HUES64 (cell line): ENCODE data around the gene AMPD3.

ENCODE experiments used
- H3K27ac ChIP-seq: 2 replicates; pipeline ENCODE4 v1.7.0; 2013; ENCODE audit warnings: low read depth, low read length, inconsistent platforms
- H3K27me3 ChIP-seq: 2 replicates; pipeline ENCODE4 v1.6.1; 2013; ENCODE audit warnings: mild to moderate bottlenecking, low read length; ENCODE audit not compliant: insufficient read depth
- H3K36me3 ChIP-seq: 2 replicates; pipeline ENCODE4 v1.6.1; 2013; ENCODE audit warnings: mild to moderate bottlenecking, low read length; ENCODE audit not compliant: insufficient read depth
- H3K4me1 ChIP-seq: 2 replicates; pipeline ENCODE4 v1.6.1; 2013; ENCODE audit warnings: mild to moderate bottlenecking, low read length, moderate library complexity; ENCODE audit not compliant: insufficient read depth
- H3K4me3 ChIP-seq: 2 replicates; pipeline ENCODE4 v1.5.1; 2013; ENCODE audit warnings: mild to moderate bottlenecking, low read length, moderate library complexity
- H3K9ac ChIP-seq: 2 replicates; pipeline ENCODE4 v1.6.1; 2013; ENCODE audit warnings: mild to moderate bottlenecking, low read depth, low read length
- H3K9me3 ChIP-seq: 2 replicates; pipeline ENCODE4 v1.6.1; 2013; ENCODE audit warnings: low read depth, low read length; ENCODE audit not compliant: insufficient read depth
- WGBS: fragments of 150-250, 120-280 bp; methylation state at CpG from one replicate; pipeline ENCODE4 v1.1.7; 2013; ENCODE audit warnings: missing lambda C conversion rate; 5-methylcytosine and 5-hydroxymethylcytosine counted together

The AMPD3 gene

GRCh38 chr11:10439351-10439750, 15.7 kb upstream of the AMPD3 start:
- peaks cover 6% of the 10 kb centered on the region; the same call in 1 of the 2 replicates for H3K4me1 ChIP-seq
- no peak overlapping the region for H3K9ac ChIP-seq
- H3K4me3 ChIP-seq, result no peak overlapping the region
- H3K27me3 ChIP-seq, result no peaks in the 10 kb centered on the region
- H3K9me3 ChIP-seq, result no peaks in the 10 kb centered on the region
- H3K27ac ChIP-seq, result no peak overlapping the region
- 97% methylated on average over 2 of the region's 2 CpGs for WGBS
- no peaks in the 10 kb centered on the region for H3K36me3 ChIP-seq

- Histone ChIP-seq H3K9me3 (no peaks in the 10 kb centered on the region), H3K36me3 (no peaks in the 10 kb centered on the region), H3K27me3 (no peaks in the 10 kb centered on the region), H3K9ac (no peak overlapping the region), H3K27ac (no peak overlapping the region), H3K4me1 (peaks cover 6% of the 10 kb centered on the region; the same call in 1 of the 2 replicates), H3K4me3 (no peak overlapping the region)
- WGBS, result 95% methylated on average over 6 of the region's 6 CpGs
Observed at GRCh38 chr11:10439924-10440323, 15.1 kb upstream of the AMPD3 start.

- no peaks in the 10 kb centered on the region for H3K9me3 ChIP-seq
- H3K9ac ChIP-seq, result no peak overlapping the region
- H3K4me3 ChIP-seq, result no peak overlapping the region
- no peaks in the 10 kb centered on the region for H3K36me3 ChIP-seq
- no peak overlapping the region for H3K27ac ChIP-seq
- no peaks in the 10 kb centered on the region for H3K27me3 ChIP-seq
- H3K4me1 ChIP-seq, result peaks cover 6% of the 10 kb centered on the region; the same call in 1 of the 2 replicates
Observed at GRCh38 chr11:10440401-10440800, 14.7 kb upstream of the AMPD3 start.

- H3K9ac ChIP-seq, result no peak overlapping the region
- no peaks in the 10 kb centered on the region for H3K27me3 ChIP-seq
- no peak overlapping the region for H3K4me3 ChIP-seq
- H3K9me3 ChIP-seq, result no peaks in the 10 kb centered on the region
- no peak overlapping the region for H3K27ac ChIP-seq
- no peaks in the 10 kb centered on the region for H3K36me3 ChIP-seq
- H3K4me1 ChIP-seq, result peaks cover 6% of the 10 kb centered on the region; the same call in 1 of the 2 replicates
- WGBS, result 100% methylated on average over 3 of the region's 4 CpGs
Observed at GRCh38 chr11:10441091-10441490, 14.0 kb upstream of the AMPD3 start.

- peaks cover 6% of the 10 kb centered on the region; the same call in 1 of the 2 replicates for H3K4me1 ChIP-seq
- no peaks in the 10 kb centered on the region for H3K36me3 ChIP-seq
- no peaks in the 10 kb centered on the region for H3K9me3 ChIP-seq
- no peak overlapping the region for H3K4me3 ChIP-seq
- no peak overlapping the region for H3K9ac ChIP-seq
- 95% methylated on average over 8 of the region's 8 CpGs for whole genome bisulfite sequencing
- no peaks in the 10 kb centered on the region for H3K27me3 ChIP-seq
- no peak overlapping the region for H3K27ac ChIP-seq
Observed at GRCh38 chr11:10441652-10442503, 13.2 kb upstream of the AMPD3 start.

- 95% methylated on average over 7 of the region's 7 CpGs for WGBS
- Histone ChIP-seq H3K27ac (no peak overlapping the region), H3K4me3 (no peak overlapping the region), H3K27me3 (no peaks in the 10 kb centered on the region), H3K9ac (no peak overlapping the region), H3K4me1 (peaks cover 6% of the 10 kb centered on the region; the same call in 1 of the 2 replicates), H3K36me3 (no peaks in the 10 kb centered on the region), H3K9me3 (no peaks in the 10 kb centered on the region)
Observed at GRCh38 chr11:10443152-10443551, 11.9 kb upstream of the AMPD3 start.

GRCh38 chr11:10443721-10444235, 11.3 kb upstream of the AMPD3 start:
- no peak overlapping the region for H3K27ac ChIP-seq
- no peak overlapping the region for H3K9ac ChIP-seq
- H3K9me3 ChIP-seq, result no peaks in the 10 kb centered on the region
- H3K4me1 ChIP-seq, result peaks cover 3% of the 10 kb centered on the region; the same call in 1 of the 2 replicates
- no peaks in the 10 kb centered on the region for H3K36me3 ChIP-seq
- H3K27me3 ChIP-seq, result peaks cover 5% of the 10 kb centered on the region; the same call in 1 of the 2 replicates
- no peak overlapping the region for H3K4me3 ChIP-seq
- WGBS, result 98% methylated on average over 4 of the region's 4 CpGs

GRCh38 chr11:10444725-10445315, 10.2 kb upstream of the AMPD3 start:
- Histone ChIP-seq H3K9me3 (no peaks in the 10 kb centered on the region), H3K4me1 (no peaks in the 10 kb centered on the region)
- 90% methylated on average over 4 of the region's 4 CpGs for WGBS

GRCh38 chr11:10447445-10447844, 7.6 kb upstream of the AMPD3 start:
- Histone ChIP-seq H3K27ac (no peak overlapping the region), H3K4me3 (no peak overlapping the region), H3K9me3 (no peaks in the 10 kb centered on the region), H3K9ac (no peak overlapping the region), H3K4me1 (no peaks in the 10 kb centered on the region), H3K36me3 (no peaks in the 10 kb centered on the region), H3K27me3 (peaks cover 42% of the 10 kb centered on the region)
- 100% methylated on average over 2 of the region's 2 CpGs for WGBS

More at GRCh38 chr11:10444725-10445315, 10.2 kb upstream of the AMPD3 start:
- Histone ChIP-seq H3K9ac (no peak overlapping the region), H3K36me3 (no peaks in the 10 kb centered on the region), H3K27ac (no peak overlapping the region), H3K4me3 (no peak overlapping the region), H3K27me3 (peaks cover 16% of the 10 kb centered on the region)

GRCh38 chr11:10450462-10451425, 4.3 kb upstream of the AMPD3 start:
- Histone ChIP-seq H3K36me3 (no peaks in the 10 kb centered on the region), H3K9me3 (no peaks in the 10 kb centered on the region), H3K27me3 (peaks cover 44% of the 10 kb centered on the region), H3K9ac (peak overlapping the region; percentile 81), H3K27ac (no peak overlapping the region), H3K4me1 (peaks cover 12% of the 10 kb centered on the region), H3K4me3 (peak overlapping the region; percentile 73)
- WGBS, result 1% methylated on average over 94 of the region's 94 CpGs
